Vagina (tissue), 2 donors: ENCODE measurements around the gene NRAP. TPM values are rescaled to one million over a fixed set of nuclear protein-coding genes. Genes with fewer than 3 reads are reported as not detected.

Experiments used
- DNase-seq, 2 donors: peaks; one replicate each; pipeline ENCODE4 v3.0.0-alpha.2; 2017; ENCODE audit errors: extremely low spot score in 2 of 2
- H3K27ac ChIP-seq: fragments of 200-600 bp; sonication (generic); one replicate; pipeline ENCODE4 v1.5.1; 2019
- H3K27me3 ChIP-seq: fragments of 200-600 bp; sonication (generic); one replicate; pipeline ENCODE4 v1.5.1; 2019
- H3K36me3 ChIP-seq, 2 donors: fragments of 200-600 bp; sonication (generic); one replicate each; pipeline ENCODE4 v1.5.1; 2017 to 2019
- H3K4me1 ChIP-seq: fragments of 200-600 bp; sonication (generic); one replicate; pipeline ENCODE4 v1.5.1; 2019
- H3K4me3 ChIP-seq, 2 donors: fragments of 200-600 bp; sonication (generic); 1 replicate in 1 of 2; 2 replicates in 1 of 2; pipeline ENCODE4 v1.5.1; 2016 to 2019
- H3K9me3 ChIP-seq: fragments of 200-600 bp; sonication (generic); one replicate; pipeline ENCODE4 v1.5.1; 2019
- CTCF ChIP-seq, 3 experiments: fragments of 450-650 bp in 2 of 3; fragments of 200-600 bp in 1 of 3; sonication (generic) in 1 of 3; IDR thresholded peaks; one replicate each; pipeline ENCODE4 v1.5.1; 2017 to 2019; ENCODE audit warnings: antibody characterized with exemption in 3 of 3, mild to moderate bottlenecking in 2 of 3, moderate library complexity in 2 of 3
- POLR2A ChIP-seq, 2 donors: fragments of 450-650 bp; IDR thresholded peaks; one replicate each; pipeline ENCODE4 v1.6.1; 2017; ENCODE audit warnings: antibody characterized with exemption in 2 of 2, mild to moderate bottlenecking in 2 of 2, moderate library complexity in 2 of 2
- POLR2AphosphoS5 ChIP-seq, 2 donors: sonication (generic); formaldehyde crosslinking; IDR thresholded peaks; one replicate each; pipeline ENCODE4 v1.9.0; 2017; ENCODE audit warnings: antibody characterized with exemption in 2 of 2, mild to moderate bottlenecking in 2 of 2, low read depth in 1 of 2; ENCODE audit not compliant: insufficient read depth in 1 of 2
- intact Hi-C: fragments of 100-400 bp; cut with DNase I; formaldehyde crosslinking; loops from one replicate; pipeline ENCODE4 v1.15.1; 2023
- total RNA-seq: library from RNA; depleted of rRNA; stranded (reverse); fragments of >200 nt; gene quantifications from one replicate; pipeline ENCODE4 v1.2.3, GENCODE V29; 2016

The NRAP gene
- total RNA-seq, 1 donor from 2014 or later, result not detected

GRCh38 chr10:113555245-113555644 is 108.6 kb downstream of the NRAP start:
- Histone ChIP-seq H3K27me3 (no peaks in the 10 kb centered on the region), H3K9me3 (no peaks in the 10 kb centered on the region), H3K4me1 (peaks cover 17% of the 10 kb centered on the region), H3K36me3 (no peaks in the 10 kb centered on the region), H3K27ac (no peak overlapping the region), H3K4me3 (no peak overlapping the region)
- intact Hi-C loops, result no loop called here
- no peak for DNase-seq
- TF ChIP-seq POLR2AphosphoS5 (IDR thresholded peaks at IDR 0.05; ENCODE audit: insufficient read depth in 1 of 2, low read depth in 1 of 2) (no peak), CTCF (IDR thresholded peaks at IDR 0.05) (no peak), POLR2A (IDR thresholded peaks at IDR 0.05) (no peak)

- Histone ChIP-seq H3K27ac (no peak overlapping the region), H3K9me3 (no peaks in the 10 kb centered on the region), H3K27me3 (no peaks in the 10 kb centered on the region), H3K36me3 (no peaks in the 10 kb centered on the region), H3K4me3 (no peak overlapping the region), H3K4me1 (peaks cover 17% of the 10 kb centered on the region)
- intact Hi-C loops, result no loop called here
- no peak for TF ChIP-seq POLR2AphosphoS5 (IDR thresholded peaks at IDR 0.05; ENCODE audit: insufficient read depth in 1 of 2, low read depth in 1 of 2)
- TF ChIP-seq POLR2A (IDR thresholded peaks at IDR 0.05), result no peak
- TF ChIP-seq CTCF (IDR thresholded peaks at IDR 0.05), result no peak
- DNase-seq, result no peak
These were observed 109.6 kb downstream of the NRAP start for GRCh38 chr10:113554214-113554613.

DNA sequence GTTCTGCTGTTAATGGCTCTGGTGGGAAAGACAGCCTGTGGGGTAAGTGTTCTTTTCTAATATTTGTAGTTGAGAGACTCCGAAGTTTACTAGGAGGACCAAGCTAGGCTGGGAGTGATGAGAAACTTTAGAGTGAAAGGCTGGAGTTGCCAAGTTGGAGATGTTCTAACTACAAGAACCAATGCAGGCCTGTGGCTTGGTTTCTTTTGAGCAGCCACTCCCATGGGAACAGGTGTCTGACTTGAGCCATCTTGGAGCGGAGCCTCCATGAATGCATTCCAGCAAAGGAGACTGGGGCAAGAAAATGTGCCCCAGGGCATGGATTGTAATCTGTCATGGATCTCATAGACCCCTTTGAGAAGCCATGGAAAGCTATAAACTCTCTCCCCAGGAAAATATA is 110.7 kb downstream of the NRAP start:
- Histone ChIP-seq H3K4me1 (peaks cover 17% of the 10 kb centered on the region), H3K9me3 (no peaks in the 10 kb centered on the region), H3K4me3 (no peak overlapping the region), H3K27me3 (no peaks in the 10 kb centered on the region), H3K36me3 (no peaks in the 10 kb centered on the region), H3K27ac (no peak overlapping the region)
- intact Hi-C loops, result no loop called here
- no peak for DNase-seq
- TF ChIP-seq POLR2A (IDR thresholded peaks at IDR 0.05) (no peak), CTCF (IDR thresholded peaks at IDR 0.05) (no peak), POLR2AphosphoS5 (IDR thresholded peaks at IDR 0.05; ENCODE audit: insufficient read depth in 1 of 2, low read depth in 1 of 2) (no peak)

GRCh38 chr10:113552701-113553100 is 111.1 kb downstream of the NRAP start, which contains the start of gene HABP2:
Gene HABP2, plus strand, starts transcription at chr10:113553053. Its CDS starts 69 bp downstream, at chr10:113553122.
- Histone ChIP-seq H3K4me3 (no peak within 1 kb of the TSS), H3K4me1 (peaks cover 14% of the 10 kb centered on the region), H3K9me3 (no peaks in the 10 kb centered on the region), H3K27me3 (no peaks in the 10 kb centered on the region), H3K27ac (no peak within 1 kb of the TSS), H3K36me3 (no peaks in the 10 kb centered on the region)
- DNase-seq, result no peak
- TF ChIP-seq CTCF (IDR thresholded peaks at IDR 0.05) (no peak), POLR2A (IDR thresholded peaks at IDR 0.05) (no peak), POLR2AphosphoS5 (IDR thresholded peaks at IDR 0.05; ENCODE audit: insufficient read depth in 1 of 2, low read depth in 1 of 2) (no peak)
- intact Hi-C loops, result no loop called here

GRCh38 chr10:113552014-113552413 is 111.8 kb downstream of the NRAP start:
- no peaks in the 10 kb centered on the region for H3K36me3 ChIP-seq
- no peak overlapping the region for H3K4me3 ChIP-seq
- DNase-seq, result no peak
- no peaks in the 10 kb centered on the region for H3K9me3 ChIP-seq
- TF ChIP-seq CTCF (IDR thresholded peaks at IDR 0.05) (no peak), POLR2AphosphoS5 (IDR thresholded peaks at IDR 0.05; ENCODE audit: insufficient read depth in 1 of 2, low read depth in 1 of 2) (no peak), POLR2A (IDR thresholded peaks at IDR 0.05) (no peak)
- H3K4me1 ChIP-seq, result peaks cover 8% of the 10 kb centered on the region
- no peak overlapping the region for H3K27ac ChIP-seq
- H3K27me3 ChIP-seq, result no peaks in the 10 kb centered on the region
- intact Hi-C loops, result no loop called here
